CD14-positive monocyte (primary cell): ENCODE data around the gene KCNMA1. TPM values are rescaled to one million over a fixed set of nuclear protein-coding genes. Genes with fewer than 3 reads are reported as not detected.

Source experiments
- DNase-seq, 3 donors: peaks; one replicate each; pipeline ENCODE4 v3.0.0-alpha.2; 2011 to 2022
- H2AFZ ChIP-seq: 2 replicates; pipeline ENCODE4 v1.6.0; 2012; ENCODE audit warnings: mild to moderate bottlenecking, low read depth, low read length, inconsistent platforms; ENCODE audit not compliant: insufficient read depth, poor library complexity, severe bottlenecking
- H3K27ac ChIP-seq, 2 donors: 1 replicate in 1 of 2; 2 replicates in 1 of 2; pipeline ENCODE4 v1.5.1; 2012 to 2013; ENCODE audit warnings: low read length in 2 of 2, control low read depth in 1 of 2, inconsistent platforms in 1 of 2, low read depth in 1 of 2, mild to moderate bottlenecking in 1 of 2
- H3K27me3 ChIP-seq, 2 donors: one replicate each; pipeline versions ENCODE4 v1.6.0 to v1.6.1; 2011 to 2013; ENCODE audit warnings: low read length in 2 of 2; ENCODE audit not compliant: control insufficient read depth in 2 of 2, insufficient read depth in 2 of 2
- H3K36me3 ChIP-seq, 2 donors: replicated peaks in 1 of 2; 1 replicate in 1 of 2; 2 replicates in 1 of 2; pipeline versions ENCODE4 v1.5.1 to v1.6.1; 2012 to 2013; ENCODE audit warnings: low read length in 2 of 2, control low read depth in 1 of 2, inconsistent platforms in 1 of 2, mild to moderate bottlenecking in 1 of 2; ENCODE audit not compliant: insufficient read depth in 2 of 2, control insufficient read depth in 1 of 2
- H3K4me1 ChIP-seq, 2 donors: 1 replicate in 1 of 2; 2 replicates in 1 of 2; pipeline versions ENCODE4 v1.5.1 to v1.6.1; 2012 to 2013; ENCODE audit warnings: low read length in 2 of 2, control low read depth in 1 of 2, inconsistent platforms in 1 of 2, mild to moderate bottlenecking in 1 of 2, moderate library complexity in 1 of 2; ENCODE audit not compliant: insufficient read depth in 2 of 2, control insufficient read depth in 1 of 2
- H3K4me2 ChIP-seq: replicated peaks from 2 replicates; pipeline ENCODE3; 2012; ENCODE audit warnings: low read length, moderate library complexity, mild to moderate bottlenecking; ENCODE audit not compliant: poor library complexity, severe bottlenecking; ENCODE audit errors: extremely low read depth
- H3K4me3 ChIP-seq, 3 experiments: fragments of 200-600 bp in 1 of 3; sonication (generic) in 1 of 3; replicated peaks in 1 of 3; 1 replicate in 2 of 3; 2 replicates in 1 of 3; pipeline ENCODE4 v1.5.1; 2011 to 2013; ENCODE audit warnings: low read length in 3 of 3, mild to moderate bottlenecking in 3 of 3, control low read depth in 2 of 3, low read depth in 2 of 3, inconsistent platforms in 1 of 3, moderate library complexity in 1 of 3
- H3K79me2 ChIP-seq: 2 replicates; pipeline ENCODE4 v1.6.0; 2012; ENCODE audit warnings: mild to moderate bottlenecking, control low read depth, inconsistent platforms, low read length, moderate library complexity; ENCODE audit not compliant: insufficient read depth
- H3K9ac ChIP-seq: 2 replicates; pipeline ENCODE4 v1.6.0; 2017; ENCODE audit warnings: low read length, mild to moderate bottlenecking; ENCODE audit not compliant: insufficient read depth, poor library complexity, severe bottlenecking
- H3K9me3 ChIP-seq, 2 donors: replicated peaks in 1 of 2; 1 replicate in 1 of 2; 2 replicates in 1 of 2; pipeline versions ENCODE4 v1.5.1 to v1.6.1; 2012 to 2013; ENCODE audit warnings: low read length in 2 of 2, control low read depth in 1 of 2; ENCODE audit not compliant: control insufficient read depth in 1 of 2, insufficient read depth in 1 of 2
- H4K20me1 ChIP-seq: 2 replicates; pipeline ENCODE4 v1.6.0; 2012; ENCODE audit warnings: mild to moderate bottlenecking, low read length, control low read depth, moderate library complexity; ENCODE audit not compliant: insufficient read depth
- H3K27ac Mint-ChIP-seq, 7 donors: one replicate each; pipeline ENCODE4 v1.8.0; 2020; ENCODE audit warnings: mild to moderate bottlenecking in 7 of 7, mixed read lengths in 7 of 7, moderate library complexity in 6 of 7, inconsistent platforms in 2 of 7
- H3K27me3 Mint-ChIP-seq, 3 donors: one replicate each; pipeline ENCODE4 v1.8.0; 2021 to 2022; ENCODE audit warnings: low read depth in 3 of 3, mild to moderate bottlenecking in 3 of 3, mixed read lengths in 3 of 3, moderate library complexity in 3 of 3, inconsistent platforms in 1 of 3
- H3K36me3 Mint-ChIP-seq, 2 donors: one replicate each; pipeline ENCODE4 v1.8.0; 2020; ENCODE audit warnings: mixed read lengths in 2 of 2, inconsistent platforms in 1 of 2, mild to moderate bottlenecking in 1 of 2
- H3K4me1 Mint-ChIP-seq: one replicate; pipeline ENCODE4 v1.8.0; 2020; ENCODE audit warnings: mild to moderate bottlenecking, mixed read lengths
- H3K4me3 Mint-ChIP-seq, 2 donors: one replicate each; pipeline ENCODE4 v1.8.0; 2020; ENCODE audit warnings: mild to moderate bottlenecking in 2 of 2, mixed read lengths in 2 of 2, moderate library complexity in 1 of 2
- H3K9me3 Mint-ChIP-seq, 7 donors: one replicate each; pipeline ENCODE4 v1.8.0; 2020 to 2022; ENCODE audit warnings: mixed read lengths in 7 of 7, mild to moderate bottlenecking in 6 of 7, moderate library complexity in 6 of 7, inconsistent platforms in 2 of 7
- WGBS: methylation state at CpG from one replicate; pipeline ENCODE4 v1.1.5; 2013; ENCODE audit warnings: missing lambda C conversion rate; ENCODE audit not compliant: insufficient coverage; 5-methylcytosine and 5-hydroxymethylcytosine counted together
- intact Hi-C, 2 donors: fragments of 100-400 bp; cut with micrococcal nuclease; formaldehyde crosslinking; loops; one replicate each; pipeline versions ENCODE4 v1.15.0 to v1.15.1; 2023
- polyA plus RNA-seq, 3 donors: library from polyadenylated mRNA; depleted of rRNA in 1 of 3; unstranded in 2 of 3; stranded (reverse) in 1 of 3; fragments of 300-500 nt in 2 of 3; fragments of >200 nt in 1 of 3; fragmentation: Illumina TruSeq in 2 of 3; gene quantifications; 1 replicate in 2 of 3; 2 replicates in 1 of 3; pipeline ENCODE4 v1.2.3, GENCODE V29; 2012 to 2021
- TF ChIP-seq, protein P1 (sequence below): fragments of 200-600 bp; IDR thresholded peaks from one replicate; pipeline ENCODE4 v1.8.0; 2022; ENCODE audit warnings: antibody characterized with exemption, mild to moderate bottlenecking

The KCNMA1 gene
- polyA plus RNA-seq, 3 donors: 0.11 to 1.0 TPM; not detected in 1

DNA sequence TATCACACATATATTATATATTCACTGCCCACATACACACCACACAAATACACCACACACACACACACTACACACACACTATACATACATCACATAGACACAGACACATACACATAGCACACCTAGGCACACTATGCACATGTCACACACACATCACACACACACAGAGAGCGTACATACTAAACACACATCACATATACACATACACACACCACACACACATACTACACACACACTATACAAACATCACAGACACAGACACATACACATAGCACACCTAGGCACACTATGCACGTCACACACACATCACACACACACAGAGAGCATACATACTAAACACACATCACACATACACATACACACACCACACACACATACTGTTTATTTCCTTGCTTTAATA is 165.5 kb downstream of the KCNMA1 start:
- no peaks in the 10 kb centered on the region for H4K20me1 ChIP-seq
- H3K36me3 ChIP-seq: no peaks in the 10 kb centered on the region
- peaks cover 0 to 5% (median 0%) of the 10 kb centered on the region in 3 donors for H3K27me3 Mint-ChIP-seq
- WGBS: 100% methylated on average over 1 of the region's 2 CpGs
- H2AFZ ChIP-seq: no peak overlapping the region
- no peak overlapping the region for H3K4me2 ChIP-seq
- H3K4me1 ChIP-seq: no peaks in the 10 kb centered on the region
- H3K4me3 ChIP-seq: no peak overlapping the region
- TF ChIP-seq, protein P1, sequence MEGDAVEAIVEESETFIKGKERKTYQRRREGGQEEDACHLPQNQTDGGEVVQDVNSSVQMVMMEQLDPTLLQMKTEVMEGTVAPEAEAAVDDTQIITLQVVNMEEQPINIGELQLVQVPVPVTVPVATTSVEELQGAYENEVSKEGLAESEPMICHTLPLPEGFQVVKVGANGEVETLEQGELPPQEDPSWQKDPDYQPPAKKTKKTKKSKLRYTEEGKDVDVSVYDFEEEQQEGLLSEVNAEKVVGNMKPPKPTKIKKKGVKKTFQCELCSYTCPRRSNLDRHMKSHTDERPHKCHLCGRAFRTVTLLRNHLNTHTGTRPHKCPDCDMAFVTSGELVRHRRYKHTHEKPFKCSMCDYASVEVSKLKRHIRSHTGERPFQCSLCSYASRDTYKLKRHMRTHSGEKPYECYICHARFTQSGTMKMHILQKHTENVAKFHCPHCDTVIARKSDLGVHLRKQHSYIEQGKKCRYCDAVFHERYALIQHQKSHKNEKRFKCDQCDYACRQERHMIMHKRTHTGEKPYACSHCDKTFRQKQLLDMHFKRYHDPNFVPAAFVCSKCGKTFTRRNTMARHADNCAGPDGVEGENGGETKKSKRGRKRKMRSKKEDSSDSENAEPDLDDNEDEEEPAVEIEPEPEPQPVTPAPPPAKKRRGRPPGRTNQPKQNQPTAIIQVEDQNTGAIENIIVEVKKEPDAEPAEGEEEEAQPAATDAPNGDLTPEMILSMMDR: no peak
- no peak overlapping the region for H3K4me3 Mint-ChIP-seq
- H3K27ac Mint-ChIP-seq: no peak overlapping the region
- H3K36me3 Mint-ChIP-seq: no peaks in the 10 kb centered on the region
- H3K9me3 Mint-ChIP-seq: no peaks in the 10 kb centered on the region
- no peaks in the 10 kb centered on the region for H3K4me1 Mint-ChIP-seq
- no peak overlapping the region for H3K27ac ChIP-seq
- no peaks in the 10 kb centered on the region for H3K27me3 ChIP-seq
- H3K9ac ChIP-seq: no peak overlapping the region
- intact Hi-C loops: no loop called here
- DNase-seq: no peak
- H3K79me2 ChIP-seq: no peaks in the 10 kb centered on the region
- no peaks in the 10 kb centered on the region for H3K9me3 ChIP-seq

DNA sequence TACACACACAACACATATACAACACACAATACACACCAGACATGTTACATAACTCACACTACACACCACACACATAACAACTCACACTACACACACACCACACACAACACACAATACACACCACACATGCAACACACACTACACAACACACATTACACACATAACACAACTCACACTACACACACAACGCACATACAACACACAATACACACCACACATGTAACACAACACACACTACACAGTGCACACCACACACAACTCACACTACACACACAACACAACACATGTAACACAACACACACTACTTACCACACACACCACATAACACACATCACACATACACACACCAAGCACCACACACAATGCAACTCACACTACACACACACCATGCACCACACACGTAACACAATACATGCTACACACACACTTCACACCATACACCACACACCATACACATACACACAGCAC is 166.5 kb downstream of the KCNMA1 start:
- H3K4me3 ChIP-seq: no peak overlapping the region
- no peak for DNase-seq
- no peaks in the 10 kb centered on the region for H3K27me3 ChIP-seq
- H3K27ac ChIP-seq: no peak overlapping the region
- H3K4me2 ChIP-seq: no peak overlapping the region
- H3K9ac ChIP-seq: no peak overlapping the region
- no peaks in the 10 kb centered on the region for H3K4me1 Mint-ChIP-seq
- H3K4me1 ChIP-seq: no peaks in the 10 kb centered on the region
- 100% methylated on average over 2 of the region's 2 CpGs for WGBS
- H3K9me3 ChIP-seq: no peaks in the 10 kb centered on the region
- H3K9me3 Mint-ChIP-seq: no peaks in the 10 kb centered on the region
- TF ChIP-seq, protein P1: no peak
- no peaks in the 10 kb centered on the region for H4K20me1 ChIP-seq
- intact Hi-C loops: no loop called here
- H3K27me3 Mint-ChIP-seq: no peaks in the 10 kb centered on the region
- H3K79me2 ChIP-seq: no peaks in the 10 kb centered on the region
- no peaks in the 10 kb centered on the region for H3K36me3 ChIP-seq
- no peaks in the 10 kb centered on the region for H3K36me3 Mint-ChIP-seq
- no peak overlapping the region for H3K27ac Mint-ChIP-seq
- H3K4me3 Mint-ChIP-seq: no peak overlapping the region
- H2AFZ ChIP-seq: no peak overlapping the region
